ENCODE results near the gene HSD17B11.
"Not testable (repeated sequence)": the region's sequence is repeated elsewhere in the genome, so short reads cannot be mapped to it uniquely, and the experiment has no call there.

The HSD17B11 gene

DNA sequence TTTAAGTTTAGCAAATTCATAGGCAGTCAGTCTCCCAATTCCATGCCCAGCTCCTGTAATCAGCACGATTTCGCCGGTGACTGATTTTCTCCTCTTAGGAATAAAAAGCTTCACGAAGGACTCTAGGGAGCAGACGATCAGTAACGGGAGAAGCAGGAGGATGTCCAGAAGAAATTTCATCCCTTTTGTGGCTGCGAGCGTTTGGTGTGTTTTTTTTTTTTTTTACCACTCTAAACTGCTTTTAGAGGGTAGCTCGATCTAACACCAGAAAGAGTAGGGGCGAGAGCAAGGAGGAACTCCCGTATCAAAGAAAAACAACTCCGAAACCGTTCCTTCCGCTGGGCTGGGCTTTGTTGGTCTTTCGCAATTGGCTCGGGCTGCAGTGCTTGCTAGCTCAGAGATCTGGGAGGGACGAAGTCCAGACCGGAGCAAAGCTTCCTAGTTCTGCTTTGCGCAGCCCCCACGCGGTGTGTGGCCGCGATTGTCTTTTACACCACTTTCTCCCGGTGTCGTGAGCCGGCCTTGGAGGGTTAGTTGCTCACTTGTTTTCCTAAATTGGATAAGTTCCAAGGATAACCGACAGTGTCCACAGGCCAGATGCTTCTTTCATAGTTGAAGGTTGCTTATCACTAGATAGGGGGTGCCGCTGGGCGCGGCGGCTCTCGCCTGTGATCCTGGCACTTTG lies at the start of gene HSD17B11:
TSS of gene HSD17B11 (minus strand) at position 298 of the 685 bp plus-strand sequence. CDS start at position 180, 118 bp downstream.
- peak; percentile 90 for DNase-seq

DNA sequence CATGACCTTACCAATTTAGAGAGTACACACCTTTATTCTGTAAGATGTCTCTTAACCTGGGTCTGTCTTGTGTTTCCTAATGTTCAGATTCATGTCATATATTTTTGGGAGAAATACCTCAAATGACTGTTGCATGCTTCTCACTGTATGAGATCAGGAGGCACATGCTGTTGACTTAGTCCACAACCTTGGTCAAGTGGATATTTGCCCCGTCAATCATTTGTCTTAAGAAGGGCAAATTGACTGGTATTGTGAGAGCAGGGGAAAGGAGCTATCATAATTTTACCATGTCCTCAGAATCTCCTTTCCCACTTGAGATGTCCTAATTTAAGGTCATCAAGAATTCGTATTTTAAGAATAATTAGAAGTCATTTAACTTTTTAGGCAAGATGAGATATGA lies 42.4 kb upstream of the HSD17B11 start:
- DNase-seq, result no peak

GRCh38 chr4:87430038-87430437 lies 39.0 kb upstream of the HSD17B11 start:
- DNase-seq, result no peak

DNA sequence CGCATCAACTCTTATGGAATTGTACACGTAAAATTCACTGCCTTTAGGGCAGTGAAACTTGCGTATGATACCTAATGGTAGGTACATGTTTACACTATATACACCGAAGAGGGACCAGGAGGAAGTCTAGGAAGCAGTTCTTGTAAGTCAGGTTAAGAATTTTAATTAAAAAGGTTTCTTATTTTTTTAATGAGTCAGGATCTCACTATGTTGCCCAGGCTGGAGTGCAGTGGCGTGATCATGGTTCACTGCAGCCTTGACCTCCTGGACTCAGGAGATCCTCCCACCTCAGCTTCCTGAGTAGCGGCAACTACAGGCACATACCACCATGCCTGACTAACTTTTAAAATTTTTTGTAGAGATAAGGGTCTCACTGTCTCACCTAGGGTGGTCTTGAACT lies 38.0 kb upstream of the HSD17B11 start:
- DNase-seq, result no peak

DNA sequence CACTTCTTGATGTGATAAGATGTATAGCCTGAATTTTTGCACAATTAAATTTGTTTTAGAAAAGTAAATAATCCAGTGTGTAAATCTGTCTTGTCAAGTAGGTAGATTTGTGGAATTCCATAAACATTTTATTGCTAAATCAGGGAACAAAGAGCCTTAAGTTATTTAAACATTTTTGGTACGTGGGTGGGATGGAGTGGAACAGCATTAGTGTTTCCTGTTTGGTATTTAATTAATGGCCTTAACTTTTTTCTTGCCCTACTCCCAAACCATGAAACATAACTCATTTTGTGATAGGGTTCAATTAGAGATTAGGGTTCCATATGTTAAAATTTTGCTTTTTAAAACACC lies 36.5 kb upstream of the HSD17B11 start:
- DNase-seq, result no peak

- no peak for DNase-seq
Observed at GRCh38 chr4:87426865-87427517, 36.0 kb upstream of the HSD17B11 start.

GRCh38 chr4:87425711-87426110 lies 34.7 kb upstream of the HSD17B11 start:
- DNase-seq, result no peak

DNA sequence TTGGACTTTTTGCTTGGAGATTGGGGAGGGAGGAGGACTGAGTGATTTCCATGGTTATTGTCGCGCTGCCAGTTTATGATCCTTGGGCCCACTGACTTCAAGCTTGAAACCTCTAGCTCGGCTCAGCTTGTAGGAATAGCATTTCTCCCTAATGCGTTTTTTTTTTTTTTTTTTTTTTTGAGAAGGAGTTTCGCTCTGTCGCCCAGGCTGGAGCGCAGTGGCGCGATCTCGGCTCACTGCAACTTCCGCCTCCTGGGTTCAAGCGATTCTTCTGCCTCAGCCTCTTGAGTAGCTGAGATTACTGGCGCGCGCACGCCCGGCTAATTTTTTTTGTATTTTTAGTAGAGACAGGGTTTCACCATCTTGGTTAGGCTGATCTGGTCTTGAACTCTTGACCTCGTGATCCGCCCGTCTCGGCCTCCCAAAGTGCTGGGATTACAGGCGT lies 33.1 kb upstream of the HSD17B11 start:
- DNase-seq, result not testable (repeated sequence)

DNA sequence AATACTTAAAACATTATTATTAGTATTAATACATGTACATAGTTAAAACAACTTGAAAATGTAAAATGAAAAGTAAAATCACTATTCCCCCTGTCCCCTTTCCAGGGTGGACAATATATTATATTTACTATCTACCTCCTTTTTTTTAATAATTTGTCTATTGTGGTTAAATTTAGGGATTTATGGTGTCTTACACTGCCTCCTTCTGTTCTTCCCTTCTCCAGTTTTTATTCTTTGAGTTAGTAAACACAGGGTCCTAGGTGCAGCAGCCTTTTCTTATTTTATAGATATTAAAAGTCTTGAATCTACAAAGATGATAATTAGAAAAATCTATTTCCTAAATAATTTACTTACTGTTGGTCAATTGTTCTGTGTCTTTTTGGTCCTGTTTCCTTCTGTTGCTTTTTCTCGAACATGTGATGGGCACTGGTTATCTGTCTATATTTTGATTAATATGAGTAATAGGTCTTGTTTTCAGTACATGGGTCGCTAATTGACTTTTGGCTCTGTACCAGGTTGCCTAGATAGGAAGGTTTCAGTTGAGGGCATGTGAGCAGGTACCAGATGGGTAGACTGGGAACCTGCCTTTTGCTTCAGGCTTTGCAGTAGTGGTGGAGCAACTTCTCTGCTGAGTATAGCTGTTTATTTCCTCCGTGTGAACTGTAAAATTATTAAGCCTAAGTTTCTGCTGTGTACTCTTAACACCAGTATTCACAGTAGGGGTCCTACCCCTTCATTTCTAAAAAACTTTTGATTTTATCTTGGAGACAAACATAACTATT lies 32.5 kb upstream of the HSD17B11 start:
- DNase-seq, result no peak

GRCh38 chr4:87422104-87423052 lies 31.4 kb upstream of the HSD17B11 start, which contains the start of gene NUDT9:
Gene NUDT9 (plus strand): TSS chr4:87422573. CDS start chr4:87422906, 333 bp downstream.
- peak; percentile 93 for DNase-seq

GRCh38 chr4:87420276-87420830 lies 29.4 kb upstream of the HSD17B11 start:
- DNase-seq, result no peak

DNA sequence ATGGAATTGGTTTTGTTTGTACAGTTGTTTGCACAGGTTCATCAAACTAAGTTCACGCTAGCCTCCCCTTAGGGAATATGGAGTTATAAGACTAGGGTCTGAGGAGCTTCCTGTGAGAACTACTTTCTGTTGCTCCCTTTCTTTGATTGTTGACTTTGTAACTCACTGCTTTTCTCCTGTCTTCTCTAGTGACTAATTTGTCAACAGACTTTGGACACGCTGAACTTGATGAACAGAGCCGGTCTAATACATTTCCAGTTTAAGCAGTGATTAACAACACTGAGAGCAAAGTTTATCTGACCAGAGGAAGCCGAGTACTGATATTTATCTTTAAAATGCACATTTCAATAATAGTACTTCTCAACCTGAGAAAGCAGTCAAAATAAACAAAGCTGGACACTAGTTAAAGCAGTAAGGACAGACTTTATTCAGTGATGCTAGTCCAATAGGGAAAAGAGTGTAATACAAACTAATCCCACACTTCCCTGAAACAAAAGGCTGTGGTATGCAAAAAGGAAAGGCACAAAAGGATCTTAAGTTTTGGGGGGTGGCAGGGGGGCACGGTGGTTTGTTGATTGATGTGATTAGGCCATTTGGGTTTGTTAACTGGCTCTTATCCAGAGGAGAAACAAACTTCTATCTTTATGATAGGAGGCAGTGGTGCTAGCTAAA lies 28.7 kb upstream of the HSD17B11 start:
- DNase-seq, result no peak

GRCh38 chr4:87418410-87418809 lies 27.4 kb upstream of the HSD17B11 start:
- not testable (repeated sequence) for DNase-seq

GRCh38 chr4:87416965-87417364 lies 26.0 kb upstream of the HSD17B11 start:
- DNase-seq, result no peak

DNA sequence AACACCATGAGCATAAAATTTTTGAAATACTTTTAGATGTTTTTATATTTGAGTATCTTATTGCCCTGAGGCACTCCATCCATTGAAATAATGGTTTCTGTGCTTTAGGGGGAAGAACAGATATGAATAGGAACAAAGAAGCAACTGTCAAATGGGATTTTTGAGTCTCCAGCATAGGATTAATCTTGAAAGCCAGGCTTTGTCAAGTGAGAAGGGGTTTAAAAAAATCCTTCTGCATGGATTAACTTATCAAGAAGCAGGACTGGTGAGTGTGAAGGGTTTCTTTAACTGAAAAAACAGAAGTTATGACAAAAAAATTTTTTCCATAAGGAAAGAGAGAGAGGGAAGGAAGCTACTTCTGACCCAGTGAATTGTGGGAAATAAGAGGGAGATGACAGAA lies 23.8 kb upstream of the HSD17B11 start:
- no peak for DNase-seq

DNA sequence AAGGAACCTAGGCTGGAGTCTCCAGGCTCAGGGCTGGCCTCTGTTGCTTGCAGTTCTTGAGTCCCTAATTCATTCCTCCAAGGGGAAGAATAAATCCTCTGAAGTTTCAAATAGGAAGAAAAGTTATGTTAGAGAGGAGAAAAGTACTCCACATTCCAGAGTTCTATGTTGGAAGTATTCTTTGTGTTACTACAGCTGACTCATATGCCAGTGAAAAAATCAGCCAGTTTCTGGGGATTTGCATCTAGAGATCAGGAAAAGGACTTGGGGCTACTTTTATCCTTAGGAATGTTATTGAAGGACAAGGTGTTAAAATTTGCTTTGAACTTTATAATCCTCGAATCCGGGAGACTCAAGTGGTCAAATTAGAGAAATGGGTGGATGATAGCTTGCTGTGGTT lies 19.7 kb upstream of the HSD17B11 start:
- no peak for DNase-seq

DNA sequence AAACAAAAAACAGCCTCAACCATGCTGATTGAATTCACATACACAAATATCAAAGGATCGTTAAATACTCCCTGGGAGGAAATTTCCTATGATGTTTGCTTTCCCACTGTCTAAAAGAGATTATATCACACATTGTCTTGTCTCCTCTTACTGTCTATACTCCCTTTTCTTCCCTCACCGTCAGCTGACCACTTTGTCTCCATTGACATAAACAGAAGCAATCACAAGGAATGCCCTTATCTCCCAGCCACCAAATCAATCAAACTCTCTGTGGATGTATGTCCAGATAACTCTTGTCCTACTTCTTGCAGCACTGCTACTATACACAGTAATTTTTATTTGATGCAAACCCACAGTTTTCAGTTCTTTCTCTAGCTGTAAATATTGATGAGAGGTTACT lies 19.2 kb upstream of the HSD17B11 start:
- DNase-seq, result no peak

DNA sequence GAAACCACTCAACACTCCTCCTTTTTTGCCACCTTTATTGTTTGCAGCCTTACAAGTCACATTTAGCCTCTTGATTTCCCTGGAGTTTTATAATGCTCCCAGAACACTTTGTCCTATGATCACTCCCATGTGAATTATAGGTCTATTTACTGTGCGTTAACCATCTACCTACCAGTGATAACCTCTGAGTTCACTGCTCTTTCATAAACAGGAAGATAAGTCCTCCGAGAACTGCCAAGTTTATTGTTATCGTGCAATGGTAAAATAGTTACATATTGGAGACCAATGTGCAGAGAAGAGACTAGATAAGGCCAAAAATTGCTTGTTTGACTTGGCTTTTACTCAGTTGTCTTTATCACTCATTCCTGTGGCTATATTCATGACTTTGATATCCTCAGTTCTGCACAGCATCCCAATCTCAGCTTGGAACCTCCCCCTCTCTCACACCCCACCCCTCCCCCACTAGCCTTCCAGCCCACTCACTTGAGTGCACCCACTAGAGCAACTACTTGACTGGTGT lies 18.5 kb upstream of the HSD17B11 start:
- DNase-seq, result no peak

GRCh38 chr4:87406902-87407301 lies 15.9 kb upstream of the HSD17B11 start:
- not testable (repeated sequence) for DNase-seq

DNA sequence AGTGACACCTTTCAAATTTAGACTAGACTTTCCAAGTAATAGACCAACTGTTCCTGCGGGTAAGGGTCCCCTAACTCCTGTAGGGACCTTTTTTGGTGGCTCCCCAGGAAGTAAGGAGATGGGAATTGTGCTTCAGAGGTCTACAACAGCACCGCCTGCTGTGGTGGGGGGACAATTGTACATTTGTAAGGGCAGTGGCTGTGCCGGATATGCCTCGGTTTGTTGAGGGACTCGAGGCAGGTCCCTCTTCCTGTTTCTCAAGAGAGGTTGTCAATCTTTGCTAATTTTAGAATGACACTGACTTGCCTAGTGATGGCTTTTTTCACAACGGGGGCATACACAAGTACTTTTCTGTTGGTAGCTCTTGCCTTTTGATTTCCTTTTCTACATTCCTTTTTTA lies 15.5 kb upstream of the HSD17B11 start:
- DNase-seq, result peak; percentile 69

DNA sequence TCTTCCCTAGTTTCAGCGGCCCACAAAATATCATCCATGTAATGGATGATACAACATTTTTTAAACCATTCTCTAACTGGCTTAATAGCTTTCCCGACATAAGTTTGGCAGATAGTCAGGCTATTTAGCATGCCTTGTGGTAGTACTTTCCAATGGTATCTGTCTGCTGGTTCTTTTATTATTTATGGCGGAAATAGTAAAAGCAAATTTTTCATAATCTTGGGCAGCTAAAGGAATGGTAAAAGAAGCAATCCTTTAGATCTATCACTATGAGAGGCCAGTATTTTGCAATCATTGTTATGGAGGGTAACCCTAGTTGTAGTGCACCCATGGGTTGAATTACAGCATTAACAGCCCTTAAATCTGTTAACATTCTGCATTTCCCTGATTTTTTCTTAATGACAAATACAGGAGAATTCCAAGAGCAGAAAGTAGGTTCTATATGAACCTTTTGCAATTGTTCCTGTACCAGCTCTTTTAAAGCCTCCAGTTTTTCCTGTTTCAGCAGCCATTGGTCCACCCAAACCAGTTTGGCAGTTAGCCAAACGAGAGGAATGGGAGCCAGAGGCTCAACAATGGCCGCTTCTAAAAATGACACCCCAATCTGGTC lies 14.3 kb upstream of the HSD17B11 start:
- no peak for DNase-seq

All from activated CD8-positive, alpha-beta memory T cell treated with anti-CD3 and anti-CD28 coated beads for 24 hours (primary cell).